Spleen (tissue), 11 donors: Measurements from ENCODE around the gene PIGQ. TPM values are rescaled to one million over a fixed set of nuclear protein-coding genes. Genes with fewer than 3 reads are reported as not detected.

Experiments
- DNase-seq: peaks from one replicate; pipeline ENCODE4 v3.0.0-alpha.2; 2020
- H3K27ac ChIP-seq, 8 donors: fragments of 200-600 bp; sonication (generic) in 7 of 8; 1 replicate in 4 of 8; 2 replicates in 4 of 8; pipeline versions ENCODE4 v1.5.0 to v1.8.0; 2016 to 2021; ENCODE audit warnings: inconsistent platforms in 4 of 8, mild to moderate bottlenecking in 4 of 8, moderate library complexity in 1 of 8
- H3K27me3 ChIP-seq, 7 donors: fragments of 200-600 bp; sonication (generic) in 6 of 7; replicated peaks in 1 of 7; 1 replicate in 4 of 7; 2 replicates in 3 of 7; pipeline versions ENCODE4 v1.5.0 to v1.8.0; 2016 to 2021; ENCODE audit warnings: inconsistent platforms in 3 of 7, mild to moderate bottlenecking in 1 of 7
- H3K36me3 ChIP-seq, 6 donors: fragments of 200-600 bp; sonication (generic) in 5 of 6; 1 replicate in 4 of 6; 2 replicates in 2 of 6; pipeline versions ENCODE4 v1.5.0 to v1.8.0; 2016 to 2021; ENCODE audit warnings: inconsistent platforms in 2 of 6
- H3K4me1 ChIP-seq, 6 donors: fragments of 200-600 bp; sonication (generic) in 5 of 6; 1 replicate in 3 of 6; 2 replicates in 3 of 6; pipeline versions ENCODE4 v1.5.0 to v1.8.0; 2016 to 2021; ENCODE audit warnings: inconsistent platforms in 3 of 6
- H3K4me3 ChIP-seq, 8 donors: fragments of 200-600 bp; sonication (generic) in 7 of 8; 1 replicate in 4 of 8; 2 replicates in 4 of 8; pipeline versions ENCODE4 v1.5.0 to v1.8.0; 2016 to 2021; ENCODE audit warnings: inconsistent platforms in 4 of 8, mild to moderate bottlenecking in 4 of 8, moderate library complexity in 2 of 8
- H3K9me3 ChIP-seq, 8 donors: fragments of 200-600 bp; sonication (generic) in 7 of 8; 1 replicate in 4 of 8; 2 replicates in 4 of 8; pipeline versions ENCODE4 v1.5.0 to v1.8.0; 2016 to 2021; ENCODE audit warnings: inconsistent platforms in 4 of 8
- POLR2A ChIP-seq, 3 donors: fragments of 450-650 bp; IDR thresholded peaks; one replicate each; pipeline ENCODE4 v1.5.1; 2017; ENCODE audit warnings: antibody characterized with exemption in 3 of 3, mild to moderate bottlenecking in 1 of 3
- POLR2AphosphoS5 ChIP-seq, 3 donors: sonication (generic); formaldehyde crosslinking; IDR thresholded peaks; one replicate each; pipeline ENCODE4 v1.5.1; 2017; ENCODE audit warnings: antibody characterized with exemption in 3 of 3
- WGBS, 5 donors: extraction: QIAGEN DNeasy Blood & Tissue Kit in 3 of 5; methylation state at CpG; one replicate each; pipeline versions ENCODE4 v1.1.5 to v1.1.7; 2013 to 2018; 5-methylcytosine and 5-hydroxymethylcytosine counted together
- intact Hi-C: fragments of 100-400 bp; cut with DNase I; formaldehyde crosslinking; loops from one replicate; pipeline ENCODE4 v1.15.0; 2023; ENCODE audit warnings: low total_unique reads
- polyA plus RNA-seq, 3 donors: library from polyadenylated mRNA; stranded (reverse); fragments of 200-250 nt; gene quantifications; one replicate each; pipeline ENCODE4 v1.2.1, GENCODE V29; 2013
- total RNA-seq, 7 donors: library from RNA; depleted of rRNA in 3 of 7; stranded (reverse); fragments of >200 nt in 3 of 7; fragmentation: NEBNext Ultra II Directional in 4 of 7; extraction: Animal tissue kit (Norgen Biotek cat#: 25700) in 4 of 7; gene quantifications; one replicate each; pipeline versions ENCODE4 v1.1.0 to v1.2.1, GENCODE V29; 2016 to 2021
- TF ChIP-seq, protein P1 (sequence below), 11 experiments: fragments of 200-600 bp in 7 of 11; fragments of 450-650 bp in 4 of 11; sonication (generic) in 4 of 11; IDR thresholded peaks in 8 of 11; conservative IDR thresholded peaks in 3 of 11; 1 replicate in 7 of 11; 2 replicates in 4 of 11; pipeline versions ENCODE4 v1.4.0 to v1.8.0; 2016 to 2021; ENCODE audit warnings: antibody characterized with exemption in 11 of 11, inconsistent platforms in 4 of 11, mild to moderate bottlenecking in 1 of 11
- donor health status: healthy with polysubstance abuse.
- donor health status: DM: no; HTN: no; CAD: no; lungs with moderate emphysema.
- donor health status: DM: no; HTN: no; CAD: no.
- donor health status: Bipolar disorder and iron deficiency.
- donor health status: healthy.
- donor health status: DM: no; HTN: no; CAD: no.
- donor health status: DM: yes; HTN: yes; CAD: no.

PIGQ gene
- total and polyA plus RNA-seq, 10 donors: 20.7 to 70.5 (median 39.8) TPM

DNA sequence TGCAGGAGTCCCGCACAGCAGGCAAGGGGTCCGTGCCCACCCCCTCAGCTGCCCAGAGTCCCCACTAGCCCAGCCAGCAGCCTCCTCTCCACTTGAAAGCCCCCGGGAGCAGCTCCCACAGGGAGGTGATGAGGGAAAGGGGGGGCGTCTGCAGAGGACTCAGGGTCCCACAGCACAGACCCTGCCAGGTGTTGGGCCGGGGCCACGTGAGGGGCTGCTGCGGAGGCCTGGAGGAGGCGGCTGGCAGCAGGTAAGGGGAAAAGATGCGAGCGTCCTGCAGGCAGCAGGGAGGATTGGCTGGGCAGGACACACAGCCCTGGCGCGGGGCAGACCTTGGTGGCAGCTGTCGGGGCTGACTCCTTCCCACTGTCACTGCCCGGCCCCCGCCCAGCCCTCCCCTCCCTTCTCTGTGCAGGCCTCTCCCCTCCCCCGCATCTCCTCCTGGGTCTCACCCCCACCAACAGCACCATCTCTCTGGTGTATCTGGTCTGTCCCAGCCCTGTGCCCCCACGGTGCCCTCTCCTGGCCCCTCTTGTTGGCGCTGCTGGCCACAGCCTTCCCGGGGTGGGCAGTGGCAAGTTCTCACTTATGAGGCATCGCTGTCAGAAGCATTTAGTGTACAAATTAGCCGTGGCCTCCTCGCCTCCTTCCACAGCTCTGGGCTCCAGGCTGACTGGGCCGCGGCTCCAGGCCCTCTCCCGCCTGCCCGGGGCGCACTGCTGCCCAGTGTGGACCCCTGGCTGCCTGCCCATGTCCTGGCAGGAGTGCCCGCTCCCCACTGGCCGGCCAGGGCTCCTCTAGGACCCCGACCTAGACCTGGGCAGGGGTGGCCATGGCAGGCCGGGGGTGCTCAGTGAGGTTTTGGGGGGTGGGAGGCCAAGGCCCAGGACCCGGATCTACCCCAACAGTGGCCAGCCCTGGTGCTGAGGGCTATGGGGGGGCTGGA, 14.0 kb upstream of the PIGQ start:
- H3K27me3 ChIP-seq: peaks cover 7 to 41% (median 23%) of the 10 kb centered on the region in 7 donors
- TF ChIP-seq, protein P1, sequence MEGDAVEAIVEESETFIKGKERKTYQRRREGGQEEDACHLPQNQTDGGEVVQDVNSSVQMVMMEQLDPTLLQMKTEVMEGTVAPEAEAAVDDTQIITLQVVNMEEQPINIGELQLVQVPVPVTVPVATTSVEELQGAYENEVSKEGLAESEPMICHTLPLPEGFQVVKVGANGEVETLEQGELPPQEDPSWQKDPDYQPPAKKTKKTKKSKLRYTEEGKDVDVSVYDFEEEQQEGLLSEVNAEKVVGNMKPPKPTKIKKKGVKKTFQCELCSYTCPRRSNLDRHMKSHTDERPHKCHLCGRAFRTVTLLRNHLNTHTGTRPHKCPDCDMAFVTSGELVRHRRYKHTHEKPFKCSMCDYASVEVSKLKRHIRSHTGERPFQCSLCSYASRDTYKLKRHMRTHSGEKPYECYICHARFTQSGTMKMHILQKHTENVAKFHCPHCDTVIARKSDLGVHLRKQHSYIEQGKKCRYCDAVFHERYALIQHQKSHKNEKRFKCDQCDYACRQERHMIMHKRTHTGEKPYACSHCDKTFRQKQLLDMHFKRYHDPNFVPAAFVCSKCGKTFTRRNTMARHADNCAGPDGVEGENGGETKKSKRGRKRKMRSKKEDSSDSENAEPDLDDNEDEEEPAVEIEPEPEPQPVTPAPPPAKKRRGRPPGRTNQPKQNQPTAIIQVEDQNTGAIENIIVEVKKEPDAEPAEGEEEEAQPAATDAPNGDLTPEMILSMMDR (IDR thresholded peaks at IDR 0.05 in 8 of 11, conservative IDR thresholded peaks at IDR 0.05 in 3 of 11): no peak
- no peak for TF ChIP-seq POLR2A (IDR thresholded peaks at IDR 0.05)
- intact Hi-C loops: no loop called here
- peaks cover 0 to 36% (median 29%) of the 10 kb centered on the region in 6 donors for H3K36me3 ChIP-seq
- no peak for DNase-seq
- WGBS, 5 donors: 76 to 86% (median 81%) methylated on average over 16 to 32 of the region's 32 CpGs
- peaks cover 0 to 30% (median 11%) of the 10 kb centered on the region in 6 donors for H3K4me1 ChIP-seq
- no peak overlapping the region for H3K27ac ChIP-seq
- H3K4me3 ChIP-seq: no peak overlapping the region
- no peaks in the 10 kb centered on the region for H3K9me3 ChIP-seq

DNA sequence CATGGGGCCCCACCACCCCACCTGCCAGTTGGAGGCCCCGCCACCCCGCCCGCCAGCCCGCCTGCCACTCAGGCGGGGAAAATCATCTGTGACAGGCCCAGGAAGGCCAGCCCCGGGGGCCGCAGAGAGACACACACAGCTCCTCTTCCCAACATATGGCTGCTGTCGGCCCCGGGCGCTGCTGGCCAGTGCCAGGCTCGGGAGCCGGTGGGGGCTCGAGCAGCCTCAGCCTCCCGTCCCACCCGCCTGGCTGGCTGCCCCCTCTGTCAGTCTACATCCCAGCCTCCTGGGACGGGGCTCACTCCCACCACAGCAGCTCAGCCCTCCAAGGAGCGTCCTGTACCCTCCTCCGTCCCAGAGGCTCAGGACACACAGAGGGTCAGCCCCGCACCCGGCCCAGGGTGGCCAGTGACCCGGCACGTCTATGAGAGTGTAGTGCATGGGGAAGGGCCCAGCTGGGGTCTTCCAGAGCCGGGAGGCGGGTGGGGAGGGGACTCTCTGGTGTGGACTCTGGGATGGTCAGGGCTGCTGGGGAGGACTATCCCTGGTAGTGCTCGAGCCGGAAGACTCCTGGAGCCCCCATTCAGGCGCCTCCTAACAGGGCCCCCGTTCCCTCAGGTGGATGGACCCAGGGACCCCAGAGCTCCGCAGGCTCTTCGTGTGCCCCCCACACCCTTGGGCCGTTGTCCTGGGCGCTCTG, 13.1 kb upstream of the PIGQ start:
- H3K36me3 ChIP-seq: peaks cover 0 to 30% (median 25%) of the 10 kb centered on the region in 6 donors
- no peaks in the 10 kb centered on the region for H3K9me3 ChIP-seq
- H3K27ac ChIP-seq: no peak overlapping the region
- H3K27me3 ChIP-seq: peaks cover 10 to 49% (median 32%) of the 10 kb centered on the region in 7 donors
- WGBS, 5 donors: 86 to 91% (median 89%) methylated on average over 14 to 32 of the region's 32 CpGs
- H3K4me1 ChIP-seq: peaks cover 0 to 32% (median 11%) of the 10 kb centered on the region in 6 donors
- intact Hi-C loops: no loop called here
- H3K4me3 ChIP-seq: no peak overlapping the region
- TF ChIP-seq POLR2AphosphoS5 (IDR thresholded peaks at IDR 0.05) (no peak), POLR2A (IDR thresholded peaks at IDR 0.05) (no peak)
- TF ChIP-seq, protein P1 (IDR thresholded peaks at IDR 0.05 in 8 of 11, conservative IDR thresholded peaks at IDR 0.05 in 3 of 11): no peak
- no peak for DNase-seq

DNA sequence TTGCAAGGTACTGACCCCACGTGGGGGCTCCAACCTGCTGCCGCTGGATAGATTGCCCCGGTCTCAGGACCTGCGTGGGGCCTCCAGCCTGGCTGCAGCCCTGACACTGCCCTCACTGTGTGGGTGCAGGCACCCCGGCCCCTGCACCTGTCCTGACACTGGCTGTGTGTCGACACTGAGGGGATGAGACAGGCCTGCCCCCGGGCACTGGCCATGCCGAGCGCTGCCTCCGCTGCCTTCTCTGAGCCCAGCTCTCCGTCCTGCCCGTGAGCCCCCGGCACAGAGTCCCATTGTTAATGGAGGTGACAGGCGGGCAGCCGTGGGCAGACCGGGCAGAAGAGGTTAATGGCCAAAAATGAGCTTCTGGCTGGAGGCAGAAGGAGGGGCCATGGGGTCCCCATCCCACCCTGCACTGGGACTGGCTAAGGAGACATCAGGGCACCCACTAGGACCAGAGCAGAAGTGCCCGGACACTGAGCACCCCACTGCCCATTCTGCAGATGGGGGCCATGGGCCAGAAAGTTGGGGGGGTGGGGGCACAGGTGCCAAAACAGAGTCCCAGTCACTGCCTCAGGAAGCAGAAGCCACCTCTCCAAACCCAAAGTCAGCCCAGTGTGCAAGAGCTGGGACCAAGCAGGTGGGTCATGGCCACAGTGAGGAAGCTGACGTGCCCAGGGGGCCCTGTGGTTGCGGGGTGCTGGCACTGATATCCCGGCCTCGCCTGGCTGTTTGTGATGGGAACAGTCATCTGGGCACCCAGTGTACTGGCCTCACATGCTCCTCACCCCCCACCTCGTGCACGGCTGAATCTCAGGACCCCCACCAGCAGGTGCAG, 12.1 kb upstream of the PIGQ start:
- Histone ChIP-seq H3K9me3 (no peaks in the 10 kb centered on the region), H3K27me3 (peaks cover 10 to 56% (median 37%) of the 10 kb centered on the region in 7 donors), H3K36me3 (peaks cover 0 to 19% (median 14%) of the 10 kb centered on the region in 6 donors), H3K4me1 (peaks cover 0 to 32% (median 11%) of the 10 kb centered on the region in 6 donors), H3K4me3 (no peak overlapping the region), H3K27ac (no peak overlapping the region)
- WGBS, 5 donors: 62 to 84% (median 69%) methylated on average over 12 to 23 of the region's 23 CpGs
- DNase-seq: no peak
- TF ChIP-seq POLR2AphosphoS5 (IDR thresholded peaks at IDR 0.05) (no peak), POLR2A (IDR thresholded peaks at IDR 0.05) (no peak)
- TF ChIP-seq, protein P1 (IDR thresholded peaks at IDR 0.05 in 8 of 11, conservative IDR thresholded peaks at IDR 0.05 in 3 of 11): no peak
- intact Hi-C loops: no loop called here
